Activated T-helper 17 cell treated with anti-CD3 and anti-CD28 coated beads, Interleukin-2, amount 50 U/mL, for 72 hours (primary cell): ENCODE data around the gene SHISAL1. TPM values are rescaled to one million over a fixed set of nuclear protein-coding genes. Genes with fewer than 3 reads are reported as not detected.
A peak's percentile ranks its signal among the peaks of the same experiment; 100 is the strongest.

ENCODE experiments used
- ATAC-seq: fragments of 150-1000 bp; cut with Tn5 transposase; replicated peaks from 2 replicates; pipeline ENCODE4 v1.10.0; 2021; ENCODE audit warnings: mild to moderate bottlenecking, moderate library complexity
- H3K27ac Mint-ChIP-seq: one replicate; pipeline ENCODE4 v1.8.0; 2022; ENCODE audit warnings: mixed read lengths
- H3K27me3 Mint-ChIP-seq: one replicate; pipeline ENCODE4 v1.8.0; 2022; ENCODE audit warnings: mixed read lengths
- H3K36me3 Mint-ChIP-seq: one replicate; pipeline ENCODE4 v1.8.0; 2022; ENCODE audit warnings: low read depth, mild to moderate bottlenecking, mixed read lengths
- H3K4me1 Mint-ChIP-seq: one replicate; pipeline ENCODE4 v1.8.0; 2022; ENCODE audit warnings: mixed read lengths
- H3K4me3 Mint-ChIP-seq: one replicate; pipeline ENCODE4 v1.8.0; 2022; ENCODE audit warnings: mild to moderate bottlenecking, mixed read lengths
- H3K9me3 Mint-ChIP-seq: one replicate; pipeline ENCODE4 v1.8.0; 2022; ENCODE audit warnings: mixed read lengths
- total RNA-seq, 2 donors: library from RNA; stranded (reverse); gene quantifications; one replicate each; pipeline ENCODE4 v1.2.3, GENCODE V29; 2022

Gene SHISAL1
- not detected for total RNA-seq

GRCh38 chr22:44312766-44313165, at the start of gene SHISAL1:
TSS of gene SHISAL1 (minus strand) at chr22:44312951. CDS start at chr22:44300945, 12,006 bp downstream.
- H3K27ac Mint-ChIP-seq = no peak within 1 kb of the TSS
- no peaks in the 10 kb centered on the region for H3K4me1 Mint-ChIP-seq
- no peaks in the 10 kb centered on the region for H3K9me3 Mint-ChIP-seq
- H3K27me3 Mint-ChIP-seq = no peaks in the 10 kb centered on the region
- no peak within 1 kb of the TSS for H3K4me3 Mint-ChIP-seq
- no peak for ATAC-seq
- H3K36me3 Mint-ChIP-seq = no peaks in the 10 kb centered on the region

- Mint-ChIP-seq H3K4me1 (no peaks in the 10 kb centered on the region), H3K4me3 (no peak overlapping the region), H3K27ac (no peak overlapping the region), H3K27me3 (peaks cover 11% of the 10 kb centered on the region), H3K36me3 (no peaks in the 10 kb centered on the region), H3K9me3 (no peaks in the 10 kb centered on the region)
- ATAC-seq = no peak
Observed at GRCh38 chr22:44361391-44362126, 48.8 kb upstream of the SHISAL1 start.

GRCh38 chr22:44360668-44361381, 48.1 kb upstream of the SHISAL1 start:
- no peak overlapping the region for H3K4me3 Mint-ChIP-seq
- H3K4me1 Mint-ChIP-seq = no peaks in the 10 kb centered on the region
- no peaks in the 10 kb centered on the region for H3K9me3 Mint-ChIP-seq
- no peaks in the 10 kb centered on the region for H3K36me3 Mint-ChIP-seq
- ATAC-seq = no peak
- peaks cover 11% of the 10 kb centered on the region for H3K27me3 Mint-ChIP-seq
- H3K27ac Mint-ChIP-seq = no peak overlapping the region

GRCh38 chr22:44360306-44360667, 47.5 kb upstream of the SHISAL1 start:
- Mint-ChIP-seq H3K27me3 (peaks cover 15% of the 10 kb centered on the region), H3K4me1 (no peaks in the 10 kb centered on the region), H3K4me3 (no peak overlapping the region), H3K9me3 (no peaks in the 10 kb centered on the region), H3K27ac (no peak overlapping the region), H3K36me3 (no peaks in the 10 kb centered on the region)
- ATAC-seq = no peak

- H3K4me1 Mint-ChIP-seq = no peaks in the 10 kb centered on the region
- H3K36me3 Mint-ChIP-seq = no peaks in the 10 kb centered on the region
- no peak overlapping the region for H3K4me3 Mint-ChIP-seq
- no peaks in the 10 kb centered on the region for H3K9me3 Mint-ChIP-seq
- no peak overlapping the region for H3K27ac Mint-ChIP-seq
- no peak for ATAC-seq
- H3K27me3 Mint-ChIP-seq = peaks cover 20% of the 10 kb centered on the region
Observed at GRCh38 chr22:44359496-44360110, 46.9 kb upstream of the SHISAL1 start.

GRCh38 chr22:44358709-44359440, 46.1 kb upstream of the SHISAL1 start:
- Mint-ChIP-seq H3K9me3 (no peaks in the 10 kb centered on the region), H3K27ac (peak overlapping the region; percentile 9), H3K36me3 (no peaks in the 10 kb centered on the region)

GRCh38 chr22:44357966-44358465, 45.3 kb upstream of the SHISAL1 start:
- Mint-ChIP-seq H3K4me3 (no peak overlapping the region), H3K4me1 (no peaks in the 10 kb centered on the region), H3K36me3 (no peaks in the 10 kb centered on the region), H3K27ac (no peak overlapping the region), H3K9me3 (no peaks in the 10 kb centered on the region), H3K27me3 (peaks cover 25% of the 10 kb centered on the region)
- no peak for ATAC-seq

More at GRCh38 chr22:44358709-44359440, 46.1 kb upstream of the SHISAL1 start:
- no peak for ATAC-seq
- H3K4me3 Mint-ChIP-seq = no peak overlapping the region
- no peaks in the 10 kb centered on the region for H3K4me1 Mint-ChIP-seq
- H3K27me3 Mint-ChIP-seq = peaks cover 25% of the 10 kb centered on the region

GRCh38 chr22:44357296-44357965, 44.7 kb upstream of the SHISAL1 start:
- Mint-ChIP-seq H3K4me3 (no peak overlapping the region), H3K27me3 (peaks cover 25% of the 10 kb centered on the region), H3K9me3 (no peaks in the 10 kb centered on the region), H3K4me1 (no peaks in the 10 kb centered on the region), H3K27ac (no peak overlapping the region), H3K36me3 (no peaks in the 10 kb centered on the region)
- ATAC-seq = no peak

- Mint-ChIP-seq H3K27ac (no peak overlapping the region), H3K4me3 (no peak overlapping the region), H3K27me3 (peaks cover 30% of the 10 kb centered on the region), H3K4me1 (peaks cover 8% of the 10 kb centered on the region), H3K36me3 (no peaks in the 10 kb centered on the region), H3K9me3 (no peaks in the 10 kb centered on the region)
- no peak for ATAC-seq
Observed at GRCh38 chr22:44355716-44356070, 42.9 kb upstream of the SHISAL1 start.

- Mint-ChIP-seq H3K27me3 (peaks cover 30% of the 10 kb centered on the region), H3K27ac (no peak overlapping the region), H3K4me3 (no peak overlapping the region), H3K9me3 (no peaks in the 10 kb centered on the region), H3K4me1 (peaks cover 8% of the 10 kb centered on the region), H3K36me3 (no peaks in the 10 kb centered on the region)
- ATAC-seq = no peak
Observed at GRCh38 chr22:44354288-44354687, 41.5 kb upstream of the SHISAL1 start.

- Mint-ChIP-seq H3K4me1 (peaks cover 8% of the 10 kb centered on the region), H3K27ac (no peak overlapping the region), H3K27me3 (peaks cover 25% of the 10 kb centered on the region), H3K36me3 (no peaks in the 10 kb centered on the region), H3K4me3 (no peak overlapping the region), H3K9me3 (no peaks in the 10 kb centered on the region)
- no peak for ATAC-seq
Observed at GRCh38 chr22:44353041-44353440, 40.3 kb upstream of the SHISAL1 start.

GRCh38 chr22:44352378-44353035, 39.8 kb upstream of the SHISAL1 start:
- ATAC-seq = no peak
- H3K4me3 Mint-ChIP-seq = no peak overlapping the region
- peaks cover 25% of the 10 kb centered on the region for H3K27me3 Mint-ChIP-seq
- H3K36me3 Mint-ChIP-seq = no peaks in the 10 kb centered on the region
- no peak overlapping the region for H3K27ac Mint-ChIP-seq
- H3K9me3 Mint-ChIP-seq = no peaks in the 10 kb centered on the region
- H3K4me1 Mint-ChIP-seq = peaks cover 8% of the 10 kb centered on the region

GRCh38 chr22:44351685-44352377, 39.1 kb upstream of the SHISAL1 start:
- no peaks in the 10 kb centered on the region for H3K36me3 Mint-ChIP-seq
- ATAC-seq = peak; percentile 90
- H3K4me1 Mint-ChIP-seq = peaks cover 8% of the 10 kb centered on the region
- peak overlapping the region; percentile 12 for H3K4me3 Mint-ChIP-seq
- H3K27me3 Mint-ChIP-seq = peaks cover 24% of the 10 kb centered on the region
- no peak overlapping the region for H3K27ac Mint-ChIP-seq
- no peaks in the 10 kb centered on the region for H3K9me3 Mint-ChIP-seq
